GM23248 (cell line): ENCODE data around the gene GIGYF2.

ENCODE experiments used
- EZH2 ChIP-seq: fragments of 200-600 bp; sonication (generic); IDR thresholded peaks from 2 replicates; pipeline ENCODE4 v1.6.1; 2018; ENCODE audit warnings: antibody characterized with exemption, mild to moderate bottlenecking; ENCODE audit not compliant: insufficient read depth, poor library complexity, severe bottlenecking
- EZH2phosphoT487 ChIP-seq: fragments of 200-600 bp; sonication (generic); IDR thresholded peaks from 2 replicates; pipeline ENCODE4 v1.6.1; 2018; ENCODE audit warnings: antibody characterized with exemption, moderate library complexity, mild to moderate bottlenecking, low read depth; ENCODE audit not compliant: insufficient read depth

GRCh38 chr2:232731470-232731869 is 34.3 kb downstream of the GIGYF2 start:
- TF ChIP-seq EZH2: no peak
- no peak for TF ChIP-seq EZH2phosphoT487
